NCI-H1436 treated with DMSO at 0.1 percent for 48 hours (cell line): Measurements from ENCODE around the gene FAM117A.
"Not testable (repeated sequence)": the region's sequence is repeated elsewhere in the genome, so short reads cannot be mapped to it uniquely, and the experiment has no call there.

Source experiments
- DNase-seq: peaks from one replicate; lab custom pipeline; 2025; lab: John Stamatoyannopoulos, UW

FAM117A gene

DNA sequence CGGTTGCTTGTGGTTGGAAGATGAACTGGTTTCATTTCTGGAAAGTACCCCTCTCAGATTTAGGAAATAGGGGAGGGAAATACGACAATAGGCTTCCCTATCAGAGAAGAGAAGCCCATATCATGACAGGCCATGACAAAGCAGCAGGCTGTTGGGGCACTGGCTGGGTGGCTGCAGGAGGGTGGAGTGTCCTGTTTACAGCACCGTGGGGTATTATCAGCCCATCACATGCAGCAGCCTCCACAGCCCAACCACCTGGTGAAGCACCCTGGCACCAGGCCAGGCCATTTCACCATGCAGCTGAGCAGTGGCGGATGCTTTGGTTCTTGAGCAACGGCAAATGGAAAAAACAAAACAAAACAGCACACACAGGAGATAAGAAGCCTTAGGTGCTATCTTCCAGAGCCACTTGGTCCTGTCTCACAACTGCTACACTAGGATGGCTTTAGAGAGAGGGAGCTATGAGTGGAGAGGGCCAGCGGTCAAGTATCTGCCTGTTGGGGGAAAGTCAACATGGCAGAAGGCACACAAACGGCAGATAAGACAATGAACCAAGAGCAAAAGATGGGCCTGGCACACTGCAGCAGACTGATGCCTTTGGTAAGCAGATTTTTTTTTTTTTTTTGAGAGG lies 24.2 kb downstream of the FAM117A start:
- DNase-seq, result peak; percentile 78

DNA sequence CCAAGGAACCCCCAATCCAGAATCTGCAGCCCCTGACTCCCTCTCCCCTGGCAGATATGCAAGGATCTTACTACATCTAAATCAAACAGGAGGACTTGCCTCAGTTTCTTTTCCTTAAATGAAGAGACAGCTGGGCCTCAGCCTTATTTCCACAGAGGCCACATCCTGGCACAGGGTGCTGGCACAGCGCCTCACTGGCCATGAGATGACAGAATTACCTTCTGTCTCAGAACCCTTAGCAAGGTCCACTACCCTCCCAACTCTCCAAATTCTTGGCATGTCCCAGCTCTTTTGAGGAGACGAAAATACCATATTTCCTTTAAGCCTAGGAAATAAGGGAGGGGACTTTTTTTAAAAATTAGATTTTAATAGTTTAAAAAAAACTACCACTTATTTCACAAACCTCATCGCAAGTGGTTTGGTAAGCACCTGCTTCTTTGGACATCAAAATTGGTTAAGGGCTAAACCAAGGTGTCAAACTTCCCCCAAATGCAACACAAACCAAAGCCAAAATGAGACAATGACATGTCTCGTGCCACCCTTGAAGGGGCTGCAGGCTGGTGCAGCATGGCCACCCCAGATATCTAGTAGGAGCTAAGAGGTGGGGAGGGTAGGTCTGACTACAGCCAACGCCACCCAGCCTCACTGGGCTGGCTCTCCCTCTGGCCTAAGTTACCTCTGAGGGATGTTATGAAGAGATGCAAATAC lies 25.3 kb downstream of the FAM117A start:
- no peak for DNase-seq

DNA sequence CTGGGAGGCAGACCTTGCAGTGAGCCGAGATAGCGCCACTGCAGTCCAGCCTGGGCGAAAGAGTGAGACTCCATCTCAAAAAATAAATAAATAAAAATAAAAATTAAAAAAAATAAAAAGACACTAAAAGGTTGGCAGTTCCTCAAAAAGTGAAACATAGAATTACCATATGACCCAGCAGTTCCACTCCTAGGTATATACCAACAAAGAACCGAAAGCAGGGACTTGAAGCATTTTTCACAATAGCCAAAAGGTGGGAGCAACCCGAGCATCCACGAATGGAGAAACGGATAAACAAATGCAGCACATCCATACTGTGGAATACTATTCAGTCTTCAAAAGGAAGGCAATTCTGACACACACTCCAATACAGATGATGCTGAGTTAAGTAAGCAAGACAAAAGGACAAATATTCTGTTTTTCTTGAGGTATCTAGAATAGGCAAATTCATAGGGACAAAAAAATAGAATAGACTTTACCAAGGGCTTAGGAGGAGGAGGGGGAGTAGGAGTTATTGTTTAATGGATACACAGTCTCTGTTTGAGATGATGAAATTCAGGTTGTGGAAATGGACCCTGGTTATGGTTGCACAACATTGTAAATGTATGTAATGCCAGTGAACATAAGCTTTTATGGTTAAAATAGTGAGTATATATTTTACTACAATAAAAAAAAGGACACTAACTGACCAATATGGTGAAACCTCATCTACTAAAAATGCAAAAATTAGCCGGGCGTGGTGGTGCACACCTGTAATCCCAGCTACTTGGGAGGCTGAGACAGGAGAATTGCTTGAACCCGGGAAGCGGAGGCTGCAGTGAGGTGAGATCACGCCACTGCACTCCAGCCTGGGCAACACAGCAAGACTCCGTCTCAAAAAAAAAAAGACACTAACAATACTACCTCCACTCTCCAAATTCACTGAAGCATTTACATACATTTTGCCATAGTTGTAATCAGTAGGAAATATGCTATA lies 29.1 kb downstream of the FAM117A start:
- no peak for DNase-seq

DNA sequence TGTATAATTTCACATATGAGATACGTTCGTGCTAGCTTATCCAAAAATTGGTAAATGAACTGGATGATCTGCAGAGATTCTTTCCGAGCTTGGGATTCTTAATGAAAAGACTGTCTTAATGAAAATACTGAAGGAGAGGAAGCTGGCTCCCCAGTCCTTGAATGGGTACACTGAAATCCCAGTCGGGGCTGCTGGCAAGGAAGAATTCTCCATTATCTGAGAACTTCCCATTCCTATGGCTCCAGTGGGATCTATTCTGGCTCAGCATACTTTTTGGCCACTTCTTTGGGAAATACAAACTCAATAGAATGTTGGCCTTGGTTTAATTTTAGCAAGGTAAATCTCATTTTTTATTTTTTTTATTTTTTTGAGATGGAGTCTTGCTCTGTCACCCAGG lies 32.5 kb downstream of the FAM117A start:
- no peak for DNase-seq

DNA sequence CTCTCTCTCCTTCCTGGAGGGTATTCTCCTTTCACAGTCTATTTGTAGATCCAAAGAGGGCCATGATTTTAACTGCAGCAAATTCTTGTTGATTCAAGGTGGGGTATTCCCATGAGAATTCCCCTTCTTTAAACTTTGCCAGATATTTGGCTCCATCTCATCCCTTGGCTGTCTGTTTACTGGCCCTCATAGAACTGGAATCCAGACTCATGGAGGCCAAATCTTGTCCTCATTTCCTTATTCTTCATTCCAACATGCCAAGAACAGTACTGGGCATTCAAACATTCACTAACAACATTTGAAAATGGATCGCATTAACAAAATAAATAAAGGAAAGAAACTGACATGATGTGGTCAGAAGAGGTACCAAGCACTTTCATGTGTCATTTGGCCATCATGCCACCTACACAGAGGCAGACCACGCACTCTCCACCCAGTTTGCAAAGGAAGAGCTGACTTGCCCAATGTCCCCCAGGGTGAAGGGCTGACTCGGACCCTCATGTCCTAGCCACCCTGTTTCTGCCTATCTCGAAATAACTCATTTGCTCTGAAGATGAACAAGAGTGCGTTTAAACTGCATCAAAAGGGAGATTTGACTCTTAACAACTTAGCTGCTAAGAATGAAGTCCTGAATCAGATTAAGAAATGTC lies 33.0 kb downstream of the FAM117A start:
- DNase-seq, result no peak

DNA sequence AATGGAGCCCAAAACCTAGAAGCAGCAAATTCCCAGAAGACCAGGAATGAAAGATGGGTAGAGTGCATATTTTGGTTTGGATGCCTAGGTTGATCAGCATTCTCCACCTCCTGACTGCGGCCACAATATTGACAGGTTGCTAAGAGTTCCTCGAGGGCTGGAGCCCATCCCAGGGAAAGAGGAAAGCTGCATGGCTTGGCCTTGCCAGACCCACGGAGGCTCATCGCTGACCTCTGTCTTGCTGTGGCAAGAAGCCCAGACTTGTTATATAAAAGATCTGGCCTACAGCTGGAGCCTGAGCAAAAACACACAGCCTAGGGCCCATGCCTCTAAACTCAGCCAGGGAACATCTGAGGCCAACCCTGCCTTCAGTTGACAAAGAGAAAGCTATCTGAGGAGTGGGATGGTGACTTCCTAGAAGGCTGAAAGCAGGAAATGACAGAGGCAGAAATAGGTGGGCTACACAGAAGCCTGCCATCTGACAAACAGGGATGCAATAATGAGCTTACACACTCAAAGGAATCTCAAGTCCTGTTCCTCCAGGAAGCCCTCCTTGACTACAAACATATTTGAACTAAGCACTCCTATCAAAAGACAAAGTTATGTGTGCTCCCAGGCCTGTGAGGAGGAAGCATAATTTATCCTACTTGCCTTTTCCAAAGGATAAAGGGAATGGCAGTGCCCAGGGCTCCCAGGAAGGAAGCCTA lies 33.7 kb downstream of the FAM117A start:
- DNase-seq, result no peak

DNA sequence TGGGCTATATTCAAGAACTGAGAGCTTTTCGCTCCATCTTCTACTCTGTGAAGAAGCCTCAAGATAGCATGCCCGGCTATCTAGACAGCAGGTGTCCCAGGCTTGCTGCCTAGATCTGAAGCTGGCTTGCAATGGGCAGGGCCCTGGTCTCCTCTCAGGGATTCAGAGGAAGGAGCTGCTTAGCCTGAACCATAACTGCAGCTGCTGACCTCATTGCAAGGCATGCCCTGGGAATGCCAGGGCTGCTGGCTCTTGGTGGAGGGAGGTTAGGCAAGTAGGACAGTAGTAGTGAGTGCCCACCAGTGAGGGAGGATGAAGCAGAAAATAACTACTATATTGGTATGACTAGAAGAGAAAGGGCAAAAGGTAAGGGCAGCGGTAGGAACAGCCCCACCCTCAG lies 34.9 kb downstream of the FAM117A start:
- DNase-seq, result no peak

DNA sequence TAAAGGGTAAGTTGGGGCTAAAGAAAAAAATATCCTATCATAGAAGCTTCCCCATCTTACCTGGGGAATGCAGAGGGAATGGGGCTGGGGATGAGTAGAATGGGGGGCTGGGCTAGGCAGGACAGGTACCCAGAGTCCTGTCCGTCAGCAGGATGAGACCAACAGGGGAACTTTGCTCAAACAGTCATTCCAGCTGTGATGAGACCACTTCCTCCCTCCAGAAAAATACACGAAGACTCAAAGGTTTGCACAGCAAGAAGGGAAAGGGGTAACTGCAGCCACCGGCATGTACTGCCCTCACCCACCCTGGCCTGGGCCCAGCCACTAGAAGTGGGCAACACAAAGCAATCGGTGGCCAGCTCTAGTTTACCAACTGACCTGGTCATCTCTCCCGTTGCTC lies 35.5 kb downstream of the FAM117A start:
- DNase-seq, result no peak

DNA sequence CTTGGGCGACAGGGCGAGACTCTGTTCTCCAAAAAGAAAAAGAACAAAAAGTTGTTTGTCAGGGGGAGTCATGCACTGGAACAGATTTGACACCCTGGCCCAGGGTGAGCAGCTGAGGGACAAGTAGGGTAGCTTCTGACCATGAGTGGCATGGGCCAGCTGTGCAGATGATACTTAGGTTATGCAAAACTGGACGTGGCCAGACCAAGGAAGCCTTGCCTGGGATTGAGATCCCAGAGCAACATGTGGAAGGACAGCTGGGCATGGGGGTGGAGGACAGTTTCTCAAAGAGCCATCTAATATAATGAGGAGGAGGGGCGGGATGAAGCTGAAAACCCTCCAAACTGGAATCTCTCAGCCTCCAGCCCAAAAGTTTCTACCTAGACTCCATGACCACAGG lies 36.6 kb downstream of the FAM117A start:
- no peak for DNase-seq

DNA sequence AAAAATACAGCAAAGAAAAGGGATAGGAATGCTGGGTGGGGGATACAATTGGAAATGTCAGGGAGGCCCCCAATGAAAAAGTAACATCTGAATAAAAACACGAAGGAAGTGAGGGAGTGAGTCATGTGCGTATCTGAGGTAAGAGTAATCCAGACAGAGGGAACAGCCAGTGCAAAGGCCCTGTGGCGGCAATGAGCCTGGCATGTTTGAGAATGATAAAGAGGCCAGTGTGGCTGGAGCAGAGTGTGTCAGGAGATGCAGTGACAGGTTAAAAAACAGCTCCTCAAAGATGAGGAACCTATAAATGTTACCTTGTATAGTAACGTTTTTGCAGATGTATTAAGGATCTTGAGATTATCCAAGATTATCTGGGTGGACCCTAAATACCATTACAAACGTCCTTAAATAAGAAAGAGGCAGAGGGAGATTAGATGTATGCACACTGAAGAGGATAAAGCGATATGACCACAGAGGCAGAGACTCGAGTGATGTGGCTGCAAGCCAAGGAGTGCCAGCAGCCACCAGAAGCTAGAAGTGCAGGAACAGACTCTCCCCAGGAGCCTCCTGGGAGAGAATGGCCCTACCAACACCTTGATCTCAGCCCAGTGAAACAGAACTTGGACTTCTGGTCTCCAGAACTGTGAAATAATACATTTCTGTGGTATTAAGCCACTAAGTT lies 38.3 kb downstream of the FAM117A start:
- DNase-seq, result no peak

DNA sequence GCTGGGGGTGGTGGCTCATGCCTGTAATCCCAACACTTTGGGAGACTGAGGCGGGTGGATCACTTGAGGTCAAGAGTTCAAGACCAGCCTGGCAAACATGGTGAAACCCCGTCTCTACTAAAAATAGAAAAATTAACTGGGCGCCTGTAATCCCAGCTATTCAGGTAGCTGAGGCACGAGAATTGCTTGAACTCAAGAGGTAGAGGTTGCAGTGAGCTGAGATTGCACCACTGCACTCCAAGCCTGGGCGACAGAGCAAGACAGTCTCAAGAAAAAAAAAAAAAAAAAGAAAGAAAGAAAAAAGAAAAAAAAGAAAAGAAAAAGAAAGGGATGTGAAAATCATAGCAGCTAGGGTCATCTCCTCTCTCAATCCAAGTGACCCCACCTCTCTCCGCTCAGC lies 39.4 kb downstream of the FAM117A start:
- DNase-seq, result not testable (repeated sequence)

DNA sequence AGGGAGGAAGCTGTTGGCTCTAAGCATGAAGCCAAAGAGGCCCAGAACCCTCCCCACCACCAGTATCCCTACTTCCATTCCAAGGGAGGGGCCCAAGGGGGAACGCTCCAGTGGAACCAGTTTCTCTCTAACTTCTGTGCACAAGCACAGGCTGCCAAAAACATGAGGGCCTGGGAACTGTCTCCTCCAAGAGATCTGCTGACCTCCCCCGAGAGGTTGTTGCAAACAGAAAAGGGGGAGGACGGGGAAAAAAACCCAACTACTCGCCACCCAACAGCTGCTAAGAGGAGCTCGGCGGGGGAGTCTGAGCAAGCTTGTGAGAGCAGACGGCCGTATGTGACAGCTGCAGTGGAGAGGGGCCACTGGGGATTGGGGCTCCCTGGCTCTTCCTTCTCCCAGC lies 40.5 kb downstream of the FAM117A start:
- DNase-seq, result no peak

DNA sequence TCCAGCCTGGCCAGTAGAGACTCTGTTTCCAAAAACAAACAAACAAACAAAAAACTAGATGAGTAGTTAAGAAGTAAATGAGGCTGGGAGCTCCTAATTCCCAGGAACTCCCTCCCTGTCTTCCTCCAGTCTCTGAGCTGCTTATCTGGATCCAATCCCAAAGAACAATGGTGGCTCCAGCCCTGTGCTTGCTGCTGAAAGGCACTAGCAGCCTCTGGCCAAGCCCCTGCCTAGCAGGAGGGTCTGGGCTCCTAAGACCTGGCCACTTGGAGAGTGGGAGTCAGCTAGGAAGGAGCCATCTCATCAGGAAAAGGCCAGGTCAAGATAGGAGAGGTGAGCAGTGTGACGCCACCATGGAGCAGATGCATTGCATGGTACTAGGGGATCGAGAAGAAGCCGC lies 41.9 kb downstream of the FAM117A start:
- no peak for DNase-seq

DNA sequence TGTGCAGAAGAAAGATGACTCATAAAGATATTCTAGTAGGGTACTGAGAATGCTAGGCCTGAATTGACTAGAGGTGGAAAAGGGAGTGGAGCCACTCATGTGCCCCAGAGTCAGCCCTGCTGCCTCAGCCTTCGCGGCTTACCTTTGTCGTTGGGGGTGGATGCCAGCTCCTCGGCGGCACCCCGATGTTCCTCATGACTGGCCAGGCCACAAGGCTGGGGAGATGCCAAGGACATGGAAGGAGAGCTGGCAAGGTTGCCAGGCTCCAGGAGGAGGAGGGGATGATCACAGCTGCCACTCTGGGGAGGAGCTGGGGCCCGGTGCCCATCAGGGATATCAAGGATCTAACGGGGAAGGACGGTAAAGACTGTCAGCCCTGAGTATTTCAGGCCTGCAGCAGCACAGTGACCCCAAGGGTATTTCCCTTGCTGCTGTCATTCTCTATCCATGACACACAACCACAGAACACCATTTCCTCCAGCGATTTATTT lies 46.5 kb downstream of the FAM117A start:
- no peak for DNase-seq

DNA sequence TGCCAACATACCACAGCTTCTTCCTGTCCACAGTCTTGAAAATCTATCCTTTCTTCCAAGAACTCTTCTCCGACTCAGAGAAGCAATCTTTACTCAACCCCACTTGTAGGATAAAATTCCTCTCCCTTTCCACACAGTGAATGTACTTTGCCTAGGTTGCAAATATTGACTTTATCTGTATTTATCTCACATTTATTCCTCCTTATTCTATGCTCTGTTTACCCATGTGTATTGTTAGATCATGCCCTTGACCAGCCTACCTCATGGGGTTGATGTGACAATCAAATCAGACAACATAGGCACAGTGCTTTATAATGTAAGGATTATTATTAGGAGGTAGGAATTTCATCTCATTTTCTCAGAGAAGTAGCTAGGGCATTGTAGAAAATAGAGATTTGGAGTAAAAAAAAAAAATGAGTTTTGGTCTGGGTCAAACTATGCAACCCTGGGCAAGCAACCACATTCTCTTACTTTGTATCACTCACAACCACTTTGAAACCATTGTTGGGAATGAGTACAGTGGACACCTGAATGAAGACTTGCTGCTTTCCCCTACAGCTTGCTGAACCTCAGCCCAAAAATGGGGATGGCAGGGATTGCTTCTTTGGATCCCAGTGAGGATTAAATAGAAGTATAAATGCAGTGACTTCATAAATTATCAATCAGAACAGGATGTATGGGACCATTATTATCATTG lies 47.1 kb downstream of the FAM117A start:
- no peak for DNase-seq

DNA sequence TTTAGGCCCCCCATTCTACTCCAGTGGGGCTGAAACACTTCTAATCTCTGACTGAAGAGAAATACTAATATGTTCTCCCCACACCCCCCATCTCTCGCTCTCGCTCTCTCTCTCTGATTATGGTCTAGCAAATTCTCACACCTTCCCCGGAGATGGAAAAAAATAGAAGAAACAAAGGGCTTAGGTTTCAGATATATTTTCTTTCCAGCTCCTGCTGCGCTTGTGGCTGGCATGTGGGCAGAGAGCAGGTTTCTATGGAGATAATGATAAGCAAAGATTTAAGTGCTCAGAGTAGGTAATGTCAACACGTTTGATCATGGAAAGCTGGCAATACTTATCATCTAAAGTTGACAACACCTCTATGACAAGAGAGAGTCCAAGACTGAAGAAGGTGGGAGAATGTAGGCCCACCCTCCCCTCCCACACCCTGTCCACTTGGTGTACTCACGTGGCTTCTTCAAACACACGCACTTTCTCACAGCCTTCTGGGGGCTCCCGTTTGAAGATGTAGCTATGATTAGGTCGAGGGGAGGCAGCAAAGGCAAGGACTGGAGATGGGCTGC lies 48.1 kb downstream of the FAM117A start:
- DNase-seq, result no peak

DNA sequence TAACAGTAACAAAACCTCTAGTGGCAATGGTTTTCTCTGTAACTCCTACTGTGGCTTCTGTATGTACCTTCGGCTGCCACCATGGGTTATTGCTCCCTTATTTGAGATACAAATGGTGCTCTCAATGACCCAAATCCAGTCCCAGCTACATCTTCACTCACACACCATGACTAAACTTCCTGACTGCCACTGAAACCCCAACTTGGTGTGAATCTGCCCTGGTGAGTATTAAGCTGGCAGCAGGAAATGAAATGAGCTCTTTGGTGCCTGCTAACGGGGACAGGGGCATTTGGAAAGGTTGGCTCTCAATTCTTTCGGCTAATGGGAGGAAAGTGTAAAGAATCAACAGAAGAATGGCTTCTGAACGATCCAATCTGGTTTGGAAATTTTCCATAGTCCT lies 48.7 kb downstream of the FAM117A start:
- DNase-seq, result no peak

DNA sequence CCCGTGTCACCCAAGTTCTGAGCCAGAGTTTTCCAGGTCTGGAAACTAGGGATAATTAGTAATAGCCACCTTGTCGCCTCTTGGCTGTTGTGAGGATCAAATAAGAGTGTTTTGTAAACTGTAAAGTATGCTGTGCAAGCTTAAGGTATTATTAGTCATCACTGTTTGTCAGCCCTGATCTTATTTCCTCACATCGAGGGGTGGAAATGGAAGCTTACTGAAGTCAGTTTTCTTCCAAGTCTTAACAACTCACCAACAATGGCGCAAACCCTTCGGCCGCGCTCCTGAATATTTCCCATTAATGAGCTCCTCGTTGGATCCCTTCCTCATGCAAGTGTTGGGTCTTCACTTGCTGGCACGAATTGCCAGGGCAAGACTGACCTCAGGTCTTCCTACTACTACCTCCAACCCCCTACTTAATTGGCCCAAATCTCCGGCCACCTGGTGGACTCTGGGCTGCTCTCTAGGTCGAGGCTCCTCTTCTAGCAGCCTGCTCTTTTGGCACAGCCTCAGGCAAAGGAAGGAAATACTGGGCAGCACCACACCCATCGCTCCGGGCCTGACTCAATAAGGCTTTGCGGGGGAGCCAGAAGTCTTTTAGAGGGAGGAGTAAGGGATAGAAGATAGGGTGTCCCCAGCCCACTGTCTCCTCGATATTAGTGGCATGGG lies 55.3 kb downstream of the FAM117A start:
- no peak for DNase-seq
